GM19240 (cell line): ENCODE measurements around the gene PAF1.
A peak's percentile ranks its signal among the peaks of the same experiment; 100 is the strongest.

Experiments used
- DNase-seq: peaks from one replicate; pipeline ENCODE4 v3.0.0; 2011; ENCODE audit warnings: low spot score; ENCODE audit not compliant: insufficient read length

Gene PAF1

DNA sequence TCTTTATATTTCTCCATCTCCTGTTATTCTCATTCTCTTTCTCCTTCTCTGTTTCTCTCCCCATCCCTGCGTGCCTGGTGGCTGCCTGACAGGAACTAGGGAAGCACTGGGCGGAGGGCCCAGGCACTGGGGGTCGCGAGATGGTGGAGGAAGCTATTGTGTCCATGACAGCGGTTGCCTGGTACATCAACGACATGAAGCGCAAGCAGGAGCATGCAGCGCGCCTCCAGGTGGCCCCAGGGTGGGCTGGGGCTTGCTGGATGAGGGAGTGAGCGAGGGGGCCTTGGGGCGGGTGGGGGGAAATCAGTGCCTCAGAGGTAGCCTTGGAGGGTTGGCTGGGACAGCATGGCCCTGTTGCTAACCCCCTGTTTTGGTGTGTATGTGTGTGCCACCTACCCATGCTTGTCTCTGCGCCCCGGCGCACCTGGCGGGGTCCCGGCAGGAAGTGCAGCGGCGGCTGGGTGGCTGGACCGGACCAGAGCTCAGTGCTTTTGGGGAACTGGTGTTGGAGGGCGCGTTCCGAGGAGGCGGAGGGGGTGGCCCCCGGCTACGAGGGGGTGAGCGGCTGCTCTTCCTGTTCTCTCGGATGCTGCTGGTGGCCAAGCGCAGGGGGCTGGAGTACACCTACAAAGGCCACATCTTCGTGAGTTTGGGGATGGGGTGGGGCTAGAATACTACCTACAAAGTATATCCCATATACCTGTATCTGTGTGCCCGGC lies 26.7 kb upstream of the PAF1 start:
- no peak for DNase-seq

DNA sequence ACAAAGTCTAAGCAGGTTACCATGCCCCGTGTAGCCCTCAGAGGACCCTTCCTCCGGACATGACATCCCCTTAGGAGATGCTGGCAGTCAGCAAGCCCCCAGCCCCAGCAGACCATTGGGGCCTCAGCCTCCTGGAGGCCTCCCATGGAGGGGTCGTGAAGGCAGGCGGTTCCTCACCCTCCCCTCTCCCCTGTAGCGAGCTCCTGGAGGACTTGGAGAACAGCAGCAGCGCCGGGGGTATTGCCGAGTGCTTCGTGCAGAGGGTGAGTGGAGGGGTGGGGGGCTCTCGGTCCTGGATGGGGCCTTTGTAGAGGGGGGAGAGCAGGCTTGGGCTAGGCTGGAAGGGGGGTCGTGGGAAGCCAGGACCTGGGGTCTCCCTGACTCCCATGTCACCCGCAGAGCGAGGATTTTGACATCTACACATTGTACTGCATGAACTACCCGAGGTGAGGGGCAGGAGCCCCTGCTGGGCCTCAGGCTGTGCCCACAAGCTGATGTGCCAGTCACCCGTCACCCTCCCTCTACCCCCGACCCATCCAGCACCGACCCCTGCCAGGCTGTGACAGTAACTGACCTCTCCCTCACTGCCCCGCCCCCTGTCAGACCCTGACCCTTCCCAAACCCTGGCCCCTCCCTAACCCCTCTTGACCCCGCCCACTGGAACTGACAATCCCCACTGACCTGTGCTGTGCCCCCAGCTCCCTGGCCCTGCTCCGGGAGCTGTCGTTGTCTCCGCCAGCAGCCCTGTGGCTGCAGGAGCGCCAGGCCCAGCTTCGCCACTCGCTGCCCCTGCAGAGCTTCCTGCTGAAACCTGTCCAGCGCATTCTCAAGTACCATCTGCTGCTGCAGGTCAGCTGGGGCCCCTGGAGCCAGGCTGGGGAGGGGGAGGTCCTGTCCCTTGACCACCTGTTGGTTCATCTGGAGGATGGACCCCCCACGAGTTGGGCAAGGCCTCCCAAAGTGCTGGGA lies 25.5 kb upstream of the PAF1 start:
- no peak for DNase-seq

DNA sequence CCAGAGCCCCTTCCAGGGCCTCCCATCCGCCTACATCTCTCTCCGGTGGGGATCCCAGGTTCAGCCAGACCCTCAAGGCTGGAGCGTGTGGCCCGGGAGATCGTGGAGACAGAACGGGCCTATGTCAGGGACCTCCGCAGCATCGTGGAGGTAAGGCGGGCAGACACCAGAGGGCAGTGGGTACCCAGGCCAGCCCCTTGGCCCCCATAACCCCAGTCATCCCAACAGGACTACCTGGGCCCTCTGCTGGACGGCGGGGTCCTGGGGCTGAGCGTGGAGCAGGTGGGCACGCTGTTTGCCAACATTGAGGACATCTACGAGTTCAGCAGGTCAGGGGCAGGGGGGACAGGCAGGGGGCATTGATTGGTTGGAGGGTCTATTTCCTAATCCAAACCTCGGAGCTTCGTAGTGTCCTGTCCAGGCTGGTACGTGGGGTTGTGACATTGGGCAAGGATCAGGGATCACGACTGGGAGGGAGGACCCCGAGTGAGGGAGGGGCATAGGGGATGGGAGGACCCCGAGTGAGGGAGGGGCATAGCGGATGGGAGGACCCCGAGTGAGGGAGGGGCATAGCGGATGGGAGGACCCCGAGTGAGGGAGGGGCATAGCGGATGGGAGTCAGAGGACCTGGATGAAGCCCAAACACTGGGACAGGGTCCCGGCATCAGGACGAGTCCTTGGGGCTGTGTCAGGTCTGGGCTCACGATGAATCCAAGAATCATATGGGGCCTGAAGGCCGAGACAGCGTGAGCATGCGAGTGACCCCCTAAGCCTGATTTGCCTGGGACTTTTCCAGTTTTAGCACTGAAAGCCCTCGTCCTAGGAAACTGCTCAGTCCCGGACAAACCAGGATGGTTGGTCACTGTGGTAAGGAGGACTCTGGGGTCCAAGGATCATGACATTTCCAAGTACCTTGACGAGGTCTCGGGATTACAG lies 24.5 kb upstream of the PAF1 start:
- no peak for DNase-seq

DNA sequence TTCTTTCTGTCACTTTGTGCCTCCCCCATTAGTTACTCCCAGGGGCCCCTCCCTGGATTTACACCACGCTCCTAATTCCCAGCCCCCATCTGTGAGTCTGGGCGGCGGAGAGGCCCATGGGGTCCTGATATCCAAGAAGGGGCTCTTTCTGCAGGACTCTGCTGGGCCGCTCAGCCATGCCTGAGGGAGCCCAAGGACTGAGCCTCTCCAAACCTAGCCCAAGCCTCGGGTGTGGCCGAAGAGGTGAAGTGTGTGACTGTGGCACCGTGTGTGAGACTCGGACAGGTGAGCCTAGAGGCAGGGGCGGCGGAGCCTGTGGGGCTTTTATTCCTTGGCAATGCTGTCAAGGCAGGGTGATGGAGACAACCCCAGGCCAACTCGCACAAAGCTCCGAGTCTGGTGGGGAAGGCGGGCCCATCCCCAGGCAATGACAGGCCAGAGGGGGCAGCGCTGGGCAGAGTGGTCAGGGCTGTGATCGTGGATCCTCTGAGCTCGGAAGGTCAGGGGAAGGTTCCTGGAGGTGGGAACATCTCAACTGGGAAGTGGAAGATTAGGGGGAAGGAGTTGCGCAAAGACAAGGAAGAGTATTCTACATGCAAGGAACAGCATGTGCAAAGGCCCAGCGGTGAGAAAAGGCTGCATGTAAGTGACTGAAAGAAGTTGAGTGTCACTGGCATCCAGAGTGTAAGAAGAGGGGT lies 23.2 kb upstream of the PAF1 start:
- DNase-seq: no peak

DNA sequence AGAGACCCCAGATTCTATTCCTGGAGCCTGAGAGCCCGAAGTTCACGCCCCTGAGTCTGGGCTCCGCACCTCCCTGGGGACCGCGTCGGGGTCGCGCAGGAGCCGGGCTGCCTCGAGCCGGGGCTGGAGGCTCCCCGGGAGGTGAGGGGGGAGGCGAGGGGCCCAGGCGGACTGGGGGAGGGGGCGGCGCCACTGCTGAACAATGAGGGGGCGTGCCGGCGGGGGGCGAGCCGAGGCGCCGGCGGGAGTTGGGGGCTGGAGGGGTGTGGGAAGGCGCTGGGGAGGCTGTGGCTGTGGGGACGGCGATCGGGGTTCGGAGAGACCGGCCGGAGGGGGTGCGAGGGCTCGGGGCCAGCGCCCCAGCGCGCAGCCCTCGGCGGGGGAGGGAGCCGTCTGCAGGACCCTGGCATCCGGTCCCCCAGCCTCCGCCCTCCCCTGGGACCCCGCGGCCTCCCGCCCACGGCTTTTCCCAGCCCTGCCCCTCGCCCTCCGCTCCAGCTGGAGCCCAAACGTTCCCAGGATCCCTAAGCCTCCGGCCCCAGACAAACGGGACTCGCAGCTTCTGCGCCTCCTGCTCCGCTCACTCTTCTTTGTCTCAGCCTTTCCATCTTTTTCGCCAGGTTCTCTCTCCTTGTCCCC lies 22.5 kb upstream of the PAF1 start:
- no peak for DNase-seq

DNA sequence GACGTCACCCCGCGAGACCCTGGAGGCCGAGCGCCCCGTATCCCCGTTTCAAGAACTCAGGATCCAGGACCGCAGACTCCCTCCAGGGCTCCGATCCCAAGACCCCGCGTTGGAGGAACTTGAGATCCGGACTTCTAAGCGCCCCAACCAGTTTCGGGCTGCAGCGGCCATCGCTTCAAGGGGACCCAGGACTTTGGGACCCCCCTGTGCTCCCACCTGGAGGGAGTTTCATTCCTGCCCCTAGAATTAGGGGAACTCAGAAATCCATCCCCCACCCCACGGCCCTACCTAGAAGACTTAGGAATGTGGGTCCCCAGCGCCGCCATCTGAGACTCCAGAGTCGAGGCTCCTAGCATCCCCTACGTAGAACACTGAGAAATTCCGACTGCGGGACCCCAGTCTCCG lies 22.0 kb upstream of the PAF1 start:
- DNase-seq: no peak

DNA sequence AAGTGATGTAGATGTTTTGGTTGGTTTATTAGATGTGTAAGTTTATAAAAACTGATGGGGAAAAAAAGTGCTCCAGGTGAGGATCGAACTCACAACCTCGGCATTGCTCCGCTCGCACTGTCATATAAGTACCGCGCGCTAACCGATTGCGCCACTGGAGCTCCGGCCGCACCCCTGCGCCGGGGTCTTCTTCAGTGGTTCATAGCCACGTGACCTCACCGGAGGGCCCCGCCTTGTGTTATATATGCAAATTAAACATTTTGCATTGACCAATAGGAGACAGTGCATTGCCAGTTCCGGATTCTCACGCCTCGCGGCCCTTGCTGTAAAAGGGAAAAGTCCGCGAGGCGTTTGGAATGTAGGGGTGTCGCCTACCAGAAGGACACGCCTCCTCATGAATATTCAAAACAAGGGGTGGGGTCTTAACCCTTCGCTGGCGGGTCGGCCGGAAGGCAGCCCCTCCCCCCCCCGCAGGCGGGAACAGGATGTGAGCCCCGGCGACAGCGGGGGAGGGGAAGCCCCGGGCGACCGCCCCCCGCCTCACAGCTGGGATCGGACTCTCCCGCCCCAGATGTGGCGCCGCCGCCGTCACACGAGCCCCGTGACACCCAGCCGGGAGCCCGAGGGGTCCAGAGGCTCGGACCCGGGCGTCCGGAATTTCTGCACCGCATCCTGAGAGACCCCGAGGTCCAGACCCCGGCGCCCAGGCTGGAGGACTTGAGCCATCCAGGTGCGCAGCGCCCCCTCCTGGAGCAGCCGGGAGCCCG lies 21.4 kb upstream of the PAF1 start, which contains the start of gene PLEKHG2:
TSS of gene PLEKHG2 (plus strand) at position 570 of the 767 bp plus-strand sequence. CDS start 1,418 bp downstream, outside the sequence.
- DNase-seq: peak; percentile 94

DNA sequence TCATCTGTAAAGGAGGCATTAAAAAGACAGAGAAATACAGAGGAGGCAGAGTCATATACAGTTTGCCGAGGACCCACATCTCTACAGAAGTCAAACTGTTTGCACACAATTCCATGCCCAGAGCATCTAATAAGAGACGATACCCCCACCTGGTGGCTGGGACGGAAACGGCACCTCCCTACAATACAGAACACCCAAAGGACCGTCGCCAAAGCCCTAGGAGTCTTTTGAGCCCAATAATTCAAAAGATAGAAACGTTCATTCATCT lies 20.9 kb upstream of the PAF1 start:
- peak; percentile 60 for DNase-seq

DNA sequence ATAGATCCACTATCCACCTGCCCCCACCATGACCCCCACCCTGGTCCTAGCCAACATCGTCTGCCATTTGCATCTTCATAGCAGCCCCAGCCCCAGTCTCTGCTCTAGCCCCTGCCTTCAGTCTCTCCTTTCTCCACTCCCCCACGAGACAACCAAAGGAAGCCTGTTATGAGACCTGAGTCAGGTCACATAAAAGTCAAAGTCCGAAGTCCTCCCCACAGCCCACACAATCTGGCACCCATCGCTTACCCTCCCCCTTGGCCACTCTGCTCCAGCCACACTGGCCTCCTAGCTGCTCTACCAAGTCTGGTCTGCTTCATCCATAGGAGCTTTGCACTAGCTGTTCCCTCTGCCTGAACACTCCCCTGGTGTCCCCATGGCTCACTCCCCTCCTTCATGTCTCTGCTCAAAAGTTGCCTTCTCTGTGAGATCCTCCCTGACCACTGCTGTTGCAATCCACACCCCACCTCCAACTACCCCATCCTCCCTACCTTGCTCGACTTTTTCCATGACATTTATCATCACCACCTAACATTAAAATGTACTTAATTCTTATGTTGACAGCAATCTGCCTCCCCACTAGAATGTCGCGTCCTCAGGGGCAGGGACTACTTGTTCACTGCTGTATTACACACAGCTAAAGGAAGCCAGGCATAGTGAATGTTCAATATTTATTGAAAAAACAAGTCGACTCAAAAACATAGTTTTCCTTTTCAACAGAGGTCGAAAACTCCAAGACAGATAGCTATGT lies 20.4 kb upstream of the PAF1 start:
- no peak for DNase-seq

DNA sequence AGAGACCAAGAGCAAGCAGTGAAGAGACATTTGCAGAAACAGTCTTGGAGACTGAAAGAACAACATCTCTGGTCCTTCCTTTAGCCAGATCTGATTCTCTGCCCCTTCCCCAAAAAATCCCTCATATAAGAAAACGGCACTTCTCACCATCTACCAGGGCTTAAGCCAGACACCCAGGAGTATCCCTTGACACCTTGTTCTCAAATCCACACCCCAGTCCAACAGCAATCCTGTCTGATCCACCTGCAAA lies 19.9 kb upstream of the PAF1 start:
- DNase-seq: no peak

DNA sequence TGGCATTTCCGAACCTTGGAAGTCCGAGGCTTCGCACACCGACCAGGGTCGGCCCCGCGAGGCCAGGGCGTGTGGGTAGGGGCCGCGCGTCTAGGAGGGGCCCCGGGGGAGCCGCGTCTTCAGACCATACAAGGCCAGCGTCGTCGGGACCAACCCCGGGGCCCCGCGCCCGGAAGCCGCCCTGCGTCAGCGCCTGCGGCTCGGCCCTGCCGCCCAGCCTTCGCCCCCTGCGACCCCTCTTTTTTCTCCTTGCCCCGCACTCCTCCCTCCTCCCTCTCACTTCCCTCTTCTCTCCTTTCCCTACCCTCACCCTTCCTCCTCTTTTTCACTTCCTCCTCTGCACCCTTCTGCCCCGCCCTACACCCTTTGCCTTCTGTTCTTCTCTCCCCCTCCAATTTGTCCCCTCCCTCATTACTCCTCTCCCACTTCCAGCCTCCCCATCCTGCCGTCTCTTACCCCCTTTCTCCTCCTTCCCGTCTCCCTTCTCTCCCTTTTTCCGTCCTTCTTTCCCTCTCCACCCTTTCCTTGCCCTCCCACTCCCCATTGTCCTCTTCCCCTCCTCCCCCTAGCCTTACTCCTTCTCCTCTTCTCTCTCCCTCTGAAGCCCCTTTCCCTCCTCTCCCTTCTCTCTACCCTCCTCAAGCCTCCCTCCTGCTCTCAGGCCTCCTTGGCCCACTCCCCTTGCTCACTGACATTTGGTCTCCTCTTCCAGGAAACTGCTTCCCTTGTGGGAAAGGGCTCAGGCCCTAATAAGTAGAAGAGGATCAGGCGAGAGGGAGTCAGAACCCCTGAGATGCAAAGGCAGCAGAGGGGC lies 19.3 kb upstream of the PAF1 start:
- no peak for DNase-seq

DNA sequence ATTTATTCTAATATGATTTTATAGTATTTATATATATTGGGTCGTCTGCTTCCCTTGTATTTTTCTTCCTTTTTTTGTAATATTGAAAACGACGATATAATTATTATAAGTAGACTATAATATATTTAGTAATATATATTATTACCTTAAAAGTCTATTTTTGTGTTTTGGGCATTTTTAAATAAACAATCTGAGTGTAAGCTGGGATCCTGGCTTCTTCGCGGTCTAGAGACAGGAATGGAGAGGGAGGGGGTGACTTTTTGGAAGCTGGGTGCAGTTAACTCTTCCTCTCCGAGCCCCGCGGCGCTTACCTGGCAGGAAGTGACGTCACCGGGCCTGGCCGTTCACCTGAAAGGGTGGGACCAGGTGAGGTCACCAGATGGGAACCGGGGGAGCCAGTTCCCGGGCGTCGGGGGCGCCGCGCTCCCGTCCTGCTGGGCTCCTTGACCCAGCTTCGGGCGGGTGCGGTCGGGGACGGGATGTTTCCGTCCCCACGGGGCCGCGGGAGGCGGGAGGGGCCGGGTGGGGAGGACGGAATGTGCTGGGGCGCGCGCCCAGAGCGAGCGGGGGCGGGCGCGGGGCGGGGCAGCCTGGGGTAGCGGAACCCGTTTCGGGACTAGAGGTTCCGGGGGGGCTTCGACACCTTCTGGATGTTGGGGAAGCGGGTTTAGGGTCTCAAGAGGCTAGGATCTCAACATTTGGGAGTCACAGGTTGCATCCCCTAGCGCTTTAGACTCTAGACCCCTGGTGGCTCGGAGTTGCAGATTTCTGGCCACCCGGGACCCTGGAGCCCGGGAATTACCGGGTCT lies 18.5 kb upstream of the PAF1 start:
- no peak for DNase-seq

DNA sequence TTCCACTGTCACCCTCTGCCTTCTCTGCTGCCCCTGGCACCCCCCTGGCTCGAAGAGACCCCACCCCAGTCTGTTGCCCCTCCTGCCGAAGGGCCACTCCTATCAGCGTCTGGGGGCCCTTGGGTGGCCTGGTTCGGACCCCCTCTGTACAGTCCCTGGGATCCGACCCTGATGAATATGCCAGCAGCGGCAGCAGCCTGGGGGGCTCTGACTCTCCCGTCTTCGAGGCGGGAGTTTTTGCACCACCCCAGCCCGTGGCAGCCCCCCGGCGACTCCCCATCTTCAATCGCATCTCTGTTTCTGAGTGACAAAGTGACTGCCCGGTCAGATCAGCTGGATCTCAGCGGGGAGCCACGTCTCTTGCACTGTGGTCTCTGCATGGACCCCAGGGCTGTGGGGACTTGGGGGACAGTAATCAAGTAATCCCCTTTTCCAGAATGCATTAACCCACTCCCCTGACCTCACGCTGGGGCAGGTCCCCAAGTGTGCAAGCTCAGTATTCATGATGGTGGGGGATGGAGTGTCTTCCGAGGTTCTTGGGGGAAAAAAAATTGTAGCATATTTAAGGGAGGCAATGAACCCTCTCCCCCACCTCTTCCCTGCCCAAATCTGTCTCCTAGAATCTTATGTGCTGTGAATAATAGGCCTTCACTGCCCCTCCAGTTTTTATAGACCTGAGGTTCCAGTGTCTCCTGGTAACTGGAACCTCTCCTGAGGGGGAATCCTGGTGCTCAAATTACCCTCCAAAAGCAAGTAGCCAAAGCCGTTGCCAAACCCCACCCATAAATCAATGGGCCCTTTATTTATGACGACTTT lies 17.7 kb upstream of the PAF1 start:
- no peak for DNase-seq

DNA sequence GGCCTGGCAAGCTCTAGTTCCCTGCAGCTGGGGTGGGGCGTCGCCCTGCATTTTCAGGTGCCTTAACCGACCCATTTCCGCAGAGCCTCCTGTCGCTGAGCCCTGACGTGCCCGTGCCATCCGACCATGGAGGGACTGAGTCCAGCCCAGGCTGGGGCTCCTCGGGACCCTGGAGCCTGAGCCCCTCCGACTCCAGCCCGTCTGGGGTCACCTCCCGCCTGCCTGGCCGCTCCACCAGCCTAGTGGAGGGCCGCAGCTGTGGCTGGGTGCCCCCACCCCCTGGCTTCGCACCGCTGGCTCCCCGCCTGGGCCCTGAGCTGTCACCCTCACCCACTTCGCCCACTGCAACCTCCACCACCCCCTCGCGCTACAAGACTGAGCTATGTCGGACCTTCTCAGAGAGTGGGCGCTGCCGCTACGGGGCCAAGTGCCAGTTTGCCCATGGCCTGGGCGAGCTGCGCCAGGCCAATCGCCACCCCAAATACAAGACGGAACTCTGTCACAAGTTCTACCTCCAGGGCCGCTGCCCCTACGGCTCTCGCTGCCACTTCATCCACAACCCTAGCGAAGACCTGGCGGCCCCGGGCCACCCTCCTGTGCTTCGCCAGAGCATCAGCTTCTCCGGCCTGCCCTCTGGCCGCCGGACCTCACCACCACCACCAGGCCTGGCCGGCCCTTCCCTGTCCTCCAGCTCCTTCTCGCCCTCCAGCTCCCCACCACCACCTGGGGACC lies 16.9 kb upstream of the PAF1 start:
- DNase-seq: no peak

DNA sequence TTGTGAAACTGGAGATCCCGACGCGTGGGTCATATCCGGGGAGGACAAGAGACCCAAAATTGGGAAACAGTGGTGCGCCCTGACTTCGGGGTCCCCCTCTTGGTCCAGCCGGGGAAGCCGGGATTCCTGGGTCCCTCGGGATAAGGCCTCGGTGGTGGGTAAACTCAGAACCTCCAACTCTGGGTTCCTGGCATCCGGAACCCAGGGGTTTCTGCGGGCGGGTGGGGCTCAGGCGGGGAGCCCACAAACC lies 16.4 kb upstream of the PAF1 start:
- DNase-seq: no peak

DNA sequence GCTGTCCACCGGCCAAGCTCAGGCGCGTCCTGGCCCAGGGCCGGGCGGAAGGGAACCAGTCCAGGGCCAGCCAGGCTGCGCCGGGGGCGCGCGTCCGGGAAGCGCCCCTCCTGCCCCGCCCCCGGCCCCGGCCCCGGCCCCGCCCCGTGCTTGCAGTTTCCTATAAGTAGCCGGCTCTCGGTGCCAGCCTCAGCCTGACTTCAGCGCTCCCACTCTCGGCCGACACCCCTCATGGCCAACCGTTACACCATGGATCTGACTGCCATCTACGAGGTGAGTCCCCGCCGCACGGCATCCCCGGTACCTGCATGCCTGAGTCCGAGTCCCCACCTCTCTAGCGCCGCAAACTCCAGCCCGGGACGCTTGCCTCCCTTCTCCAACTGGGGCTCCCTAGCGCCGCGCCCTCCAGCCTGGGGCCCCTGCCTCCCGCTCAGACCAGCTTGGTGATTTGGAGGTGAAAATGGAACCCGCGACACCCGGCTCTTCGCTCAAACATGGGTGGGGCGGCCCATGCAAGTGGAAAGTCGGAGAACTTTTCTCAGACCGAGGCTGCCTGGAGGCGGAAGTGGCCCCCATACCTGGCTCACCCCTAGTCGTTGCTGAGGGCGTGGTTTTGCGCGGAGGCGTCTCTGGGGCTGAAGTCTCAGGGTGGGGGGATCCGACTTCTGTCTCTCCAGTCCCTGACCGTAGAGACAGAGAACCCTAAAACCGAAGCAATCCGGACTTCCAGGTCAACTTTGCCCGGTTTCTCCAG lies 15.9 kb upstream of the PAF1 start, which contains the start of gene ZFP36:
TSS of gene ZFP36 (plus strand) at position 192 of the 754 bp plus-strand sequence. CDS start at position 250, 58 bp downstream.
- peak; percentile 43 for DNase-seq
